ENCODE results near the gene ZIC2. TPM values are rescaled to one million over a fixed set of nuclear protein-coding genes. Genes with fewer than 3 reads are reported as not detected.

The ZIC2 gene
- total RNA-seq, 1 experiment from 2014 or later = 13.6 TPM

GRCh38 chr13:99966064-99966805 lies 15.3 kb upstream of the ZIC2 start:
- peaks cover 4% of the 10 kb centered on the region; the same call in 1 of the 2 replicates for H3F3A ChIP-seq (ENCODE audit: insufficient read depth, low read depth)
- H3K27ac ChIP-seq = no peak overlapping the region
- POLR2A ChIA-PET (ENCODE audit: unreplicated experiment) = no interaction called here
- H3K4me2 ChIP-seq = peak overlapping the region; percentile 97; the same call in 1 of the 2 replicates
- no peaks in the 10 kb centered on the region for H3K4me1 ChIP-seq (replicated peaks; ENCODE audit: insufficient read depth)
- no peaks in the 10 kb centered on the region for H3K27me3 ChIP-seq (ENCODE audit: insufficient read depth, low read depth)
- no peak overlapping the region for H3K4me3 ChIP-seq
- no peaks in the 10 kb centered on the region for H3K36me3 ChIP-seq (ENCODE audit: low read depth)
- H4K20me1 ChIP-seq (ENCODE audit: insufficient read depth) = no peaks in the 10 kb centered on the region; the same call in 1 of the 2 replicates
- intact Hi-C loops (cut with micrococcal nuclease; ENCODE audit: unreplicated experiment) = no loop called here
- H3K9me3 ChIP-seq (ENCODE audit: insufficient read depth, low read depth) = no peaks in the 10 kb centered on the region
- TF ChIP-seq CTCF (conservative IDR thresholded peaks at IDR 0.05) (no peak), EZH2 (IDR thresholded peaks at IDR 0.05; ENCODE audit: low read depth) (no peak)
- CTCF ChIA-PET = no interaction called here
- H3K9me2 ChIP-seq (ENCODE audit: insufficient read depth) = no peaks in the 10 kb centered on the region
- peaks cover 38% of the 10 kb centered on the region for H3K79me2 ChIP-seq (ENCODE audit: low read depth)
- BruUV-seq (replicated peaks) = no TSS peak
- DNase-seq = no peak
- no peak overlapping the region for H2AFZ ChIP-seq

- DNase-seq = no peak
- H3K27me3 ChIP-seq (ENCODE audit: insufficient read depth, low read depth) = no peaks in the 10 kb centered on the region
- H2AFZ ChIP-seq = no peak overlapping the region
- POLR2A ChIA-PET (ENCODE audit: unreplicated experiment) = no interaction called here
- TF ChIP-seq CTCF (conservative IDR thresholded peaks at IDR 0.05) = no peak
- TF ChIP-seq EZH2 (IDR thresholded peaks at IDR 0.05; ENCODE audit: low read depth) = no peak
- peaks cover 38% of the 10 kb centered on the region for H3K79me2 ChIP-seq (ENCODE audit: low read depth)
- no peak overlapping the region for H3K27ac ChIP-seq
- peak overlapping the region; percentile 94; the same call in 1 of the 2 replicates for H3K4me3 ChIP-seq
- no peaks in the 10 kb centered on the region for H3K36me3 ChIP-seq (ENCODE audit: low read depth)
- CTCF ChIA-PET = no interaction called here
- H3F3A ChIP-seq (ENCODE audit: insufficient read depth, low read depth) = peaks cover 14% of the 10 kb centered on the region; the same call in 1 of the 2 replicates
- peak overlapping the region; percentile 97 for H3K4me2 ChIP-seq
- no peaks in the 10 kb centered on the region for H3K4me1 ChIP-seq (replicated peaks; ENCODE audit: insufficient read depth)
- no peaks in the 10 kb centered on the region for H3K9me2 ChIP-seq (ENCODE audit: insufficient read depth)
- no peaks in the 10 kb centered on the region; the same call in 1 of the 2 replicates for H4K20me1 ChIP-seq (ENCODE audit: insufficient read depth)
- H3K9me3 ChIP-seq (ENCODE audit: insufficient read depth, low read depth) = no peaks in the 10 kb centered on the region
- BruUV-seq (replicated peaks) = TSS peak; percentile 43
- intact Hi-C loops (cut with micrococcal nuclease; ENCODE audit: unreplicated experiment) = no loop called here
Measured at GRCh38 chr13:99967498-99967868, 14.1 kb upstream of the ZIC2 start.

- CTCF ChIA-PET = no interaction called here
- intact Hi-C loops (cut with micrococcal nuclease; ENCODE audit: unreplicated experiment) = no loop called here
- no peak for DNase-seq
- no peaks in the 10 kb centered on the region; the same call in 1 of the 2 replicates for H4K20me1 ChIP-seq (ENCODE audit: insufficient read depth)
- peaks cover 38% of the 10 kb centered on the region for H3K79me2 ChIP-seq (ENCODE audit: low read depth)
- H3K36me3 ChIP-seq (ENCODE audit: low read depth) = no peaks in the 10 kb centered on the region
- POLR2A ChIA-PET (ENCODE audit: unreplicated experiment) = no interaction called here
- H3K9me2 ChIP-seq (ENCODE audit: insufficient read depth) = no peaks in the 10 kb centered on the region
- H3K4me2 ChIP-seq = peak overlapping the region; percentile 97
- H3K4me3 ChIP-seq = peak overlapping the region; percentile 94
- no peak for TF ChIP-seq EZH2 (IDR thresholded peaks at IDR 0.05; ENCODE audit: low read depth)
- TF ChIP-seq CTCF (conservative IDR thresholded peaks at IDR 0.05) = no peak
- H2AFZ ChIP-seq = peak overlapping the region; percentile 99
- H3K27me3 ChIP-seq (ENCODE audit: insufficient read depth, low read depth) = no peaks in the 10 kb centered on the region
- H3K9me3 ChIP-seq (ENCODE audit: insufficient read depth, low read depth) = no peaks in the 10 kb centered on the region
- no TSS peak for BruUV-seq (replicated peaks)
- H3K4me1 ChIP-seq (replicated peaks; ENCODE audit: insufficient read depth) = no peaks in the 10 kb centered on the region
- H3K27ac ChIP-seq = 0 out of 2 replicates have a peak overlapping the region, but pooled peaks have one; percentile 33
- peaks cover 18% of the 10 kb centered on the region; the same call in 1 of the 2 replicates for H3F3A ChIP-seq (ENCODE audit: insufficient read depth, low read depth)
Measured at GRCh38 chr13:99967869-99968520, 13.6 kb upstream of the ZIC2 start.

All from PC-9 (cell line).